Heart right ventricle (tissue), 16 donors: ENCODE data around the gene CYP26C1. TPM values are rescaled to one million over a fixed set of nuclear protein-coding genes. Genes with fewer than 3 reads are reported as not detected.

ENCODE experiments used
- ATAC-seq, 8 donors: fragments of 200-7000 bp; cut with Tn5 transposase; one replicate each; pipeline ENCODE4 v1.9.1; 2020; ENCODE audit warnings: mild to moderate bottlenecking in 8 of 8, moderate library complexity in 8 of 8, moderate number of reproducible peaks in 1 of 8
- DNase-seq, 2 donors: peaks; one replicate each; pipeline ENCODE4 v3.0.0-alpha.2; 2020
- H3K27ac ChIP-seq, 10 donors: fragments of 200-600 bp; sonication (generic) in 2 of 10; one replicate each; pipeline versions ENCODE4 v1.5.0 to v1.8.0; 2020 to 2022; ENCODE audit warnings: mild to moderate bottlenecking in 3 of 10
- H3K27me3 ChIP-seq, 7 donors: fragments of 200-600 bp; one replicate each; pipeline ENCODE4 v1.8.0; 2021 to 2022; ENCODE audit warnings: mild to moderate bottlenecking in 2 of 7
- H3K36me3 ChIP-seq, 9 donors: fragments of 200-600 bp; sonication (generic) in 1 of 9; one replicate each; pipeline versions ENCODE4 v1.5.0 to v1.8.0; 2020 to 2022; ENCODE audit warnings: mild to moderate bottlenecking in 2 of 9
- H3K4me1 ChIP-seq, 9 donors: fragments of 200-600 bp; sonication (generic) in 1 of 9; one replicate each; pipeline versions ENCODE4 v1.5.0 to v1.8.0; 2020 to 2022; ENCODE audit warnings: mild to moderate bottlenecking in 4 of 9
- H3K4me3 ChIP-seq, 10 donors: fragments of 200-600 bp; sonication (generic) in 2 of 10; one replicate each; pipeline versions ENCODE4 v1.5.0 to v1.8.0; 2020 to 2022; ENCODE audit warnings: mild to moderate bottlenecking in 7 of 10, moderate library complexity in 2 of 10
- H3K9me3 ChIP-seq, 11 donors: fragments of 200-600 bp in 10 of 11; sonication (generic) in 2 of 11; one replicate each; pipeline versions ENCODE4 v1.5.0 to v1.8.0; 2013 to 2022; ENCODE audit warnings: mild to moderate bottlenecking in 2 of 11, control low read depth in 1 of 11, moderate library complexity in 1 of 11
- CTCF ChIP-seq, 9 donors: fragments of 200-600 bp; sonication (generic) in 2 of 9; IDR thresholded peaks; one replicate each; pipeline versions ENCODE4 v1.5.0 to v1.8.0; 2021 to 2022; ENCODE audit warnings: antibody characterized with exemption in 9 of 9, mild to moderate bottlenecking in 5 of 9, moderate library complexity in 1 of 9
- WGBS, 2 donors: extraction: QIAGEN DNeasy Blood & Tissue Kit; methylation state at CpG; one replicate each; pipeline ENCODE4 v1.1.7; 2013; ENCODE audit warnings: inconsistent platforms in 1 of 2; 5-methylcytosine and 5-hydroxymethylcytosine counted together
- intact Hi-C, 10 donors: fragments of 100-400 bp; cut with DNase I; formaldehyde crosslinking; loops; one replicate each; pipeline versions ENCODE4 v1.11.1 to v1.14.2; 2022
- polyA plus RNA-seq, 2 donors: library from polyadenylated mRNA; stranded (reverse); fragments of 200-250 nt; gene quantifications; one replicate each; pipeline ENCODE4 v1.2.3, GENCODE V29; 2013
- total RNA-seq, 10 donors: library from RNA; stranded (reverse); fragmentation: NEBNext Ultra II Directional in 3 of 10; extraction: Animal tissue kit (Norgen Biotek cat#: 25700) in 3 of 10; gene quantifications; one replicate each; pipeline versions ENCODE4 v1.2.1 to v1.2.4, GENCODE V29; 2021 to 2023
- donor health status: Arrhythmogenic right ventricular cardiomyopathy.
- donor health status: ischemic (EF 13 %, LVEDD 7.1; RV severe dilation, severe dysfunction).
- donor health status: healthy with polysubstance abuse.
- donor health status: DM: no; HTN: yes; CAD: no.
- donor health status: DM: no; HTN: no; CAD: no.
- donor health status: ischemic (EF 25% LVEDD 6.9; RV normal size, moderate dysfunction).
- donor health status: ischemic (EF 25% LVEDD 5.7; RV mildly dilated, moderate dysfunction).
- donor health status: healthy.
- donor health status: DM: yes; HTN: yes; CAD: no.
- donor health status: Ischemic cardiomyopathy.
- donor health status: ischemic (EF 35%, LVEDD 5.7; RV mildly dilated, moderate dysfunction).
- donor health status: nonischemic (EF 11% LVEDD 7.7; RV severe dilation, severe dysfunction).
- donor health status: DM: yes; HTN: yes; CAD: no.
- donor health status: PGD.
- donor health status: ischemic (EF 29% LVEDD 5.4; RV normal size, mild dysfunction).
- donor health status: nonischemic (EF 23%, LVEDD 6.1; RV moderate dilation, normal function).

CYP26C1 gene
- total and polyA plus RNA-seq, 12 donors: 0.08 to 0.15 TPM; not detected in 10

GRCh38 chr10:93070378-93071176, 10.0 kb downstream of the CYP26C1 start:
- H3K36me3 ChIP-seq: no peaks in the 10 kb centered on the region
- peaks cover 9 to 53% (median 48%) of the 10 kb centered on the region in 9 donors for H3K4me1 ChIP-seq
- 74 to 77% methylated on average over 5 of the region's 5 CpGs for WGBS, 2 donors
- no peak for ATAC-seq
- H3K4me3 ChIP-seq: no peak overlapping the region
- H3K9me3 ChIP-seq: no peaks in the 10 kb centered on the region
- no peak for TF ChIP-seq CTCF (IDR thresholded peaks at IDR 0.05)
- H3K27ac ChIP-seq: no peak overlapping the region
- DNase-seq: no peak
- peaks cover 33 to 100% (median 97%) of the 10 kb centered on the region in 7 donors for H3K27me3 ChIP-seq
- intact Hi-C loops: no loop called here

GRCh38 chr10:93071177-93071472, 10.5 kb downstream of the CYP26C1 start:
- H3K36me3 ChIP-seq: no peaks in the 10 kb centered on the region
- no peak for ATAC-seq
- no peak for DNase-seq
- WGBS, 2 donors: 61 to 67% methylated on average over 7 of the region's 7 CpGs
- H3K27ac ChIP-seq: no peak overlapping the region
- TF ChIP-seq CTCF (IDR thresholded peaks at IDR 0.05): no peak
- intact Hi-C loops: no loop called here
- H3K27me3 ChIP-seq: peaks cover 33 to 100% (median 97%) of the 10 kb centered on the region in 7 donors
- no peak overlapping the region for H3K4me3 ChIP-seq
- peaks cover 9 to 51% (median 48%) of the 10 kb centered on the region in 9 donors for H3K4me1 ChIP-seq
- H3K9me3 ChIP-seq: no peaks in the 10 kb centered on the region

GRCh38 chr10:93071674-93072224, 11.2 kb downstream of the CYP26C1 start:
- peaks cover 30 to 100% (median 97%) of the 10 kb centered on the region in 7 donors for H3K27me3 ChIP-seq
- peak in 1 of 8 donors; percentile 25 for ATAC-seq
- intact Hi-C loops: no loop called here

More at GRCh38 chr10:93071674-93072224, 11.2 kb downstream of the CYP26C1 start:
- no peak overlapping the region for H3K27ac ChIP-seq
- H3K4me1 ChIP-seq: peaks cover 9 to 51% (median 48%) of the 10 kb centered on the region in 9 donors
- H3K36me3 ChIP-seq: no peaks in the 10 kb centered on the region
- TF ChIP-seq CTCF (IDR thresholded peaks at IDR 0.05): no peak
- no peaks in the 10 kb centered on the region for H3K9me3 ChIP-seq
- peak in 1 of 2 donors; percentile 11 for DNase-seq
- 2 to 4% methylated on average over 37 of the region's 37 CpGs for whole genome bisulfite sequencing, 2 donors
- peak overlapping the region; percentile 10 to 55 (median 41) for H3K4me3 ChIP-seq
